ENCODE measurements around the gene VILL.
"Not testable (repeated sequence)": the region's sequence is repeated elsewhere in the genome, so short reads cannot be mapped to it uniquely, and the experiment has no call there.

VILL gene

GRCh38 chr3:38019658-38020341 lies 29.2 kb downstream of the VILL start:
- DNase-seq = no peak

GRCh38 chr3:38020342-38020726 lies 29.7 kb downstream of the VILL start:
- no peak for DNase-seq

GRCh38 chr3:38021196-38021595 lies 30.6 kb downstream of the VILL start:
- DNase-seq = no peak

- no peak for DNase-seq
Observed at GRCh38 chr3:38022301-38022700, 31.7 kb downstream of the VILL start.

GRCh38 chr3:38022896-38023709 lies 32.5 kb downstream of the VILL start:
- DNase-seq = no peak

GRCh38 chr3:38026856-38027255 lies 36.3 kb downstream of the VILL start:
- DNase-seq = no peak

GRCh38 chr3:38027466-38028465 lies 37.2 kb downstream of the VILL start:
- no peak for DNase-seq

- DNase-seq = no peak
Observed at GRCh38 chr3:38028621-38029361, 38.2 kb downstream of the VILL start.

GRCh38 chr3:38029400-38030125 lies 39.0 kb downstream of the VILL start, which contains the start of gene PLCD1:
PLCD1 (minus strand) TSS chr3:38029642; CDS start chr3:38029539, 103 bp downstream.
- DNase-seq = peak; percentile 65

- DNase-seq = no peak
Observed at GRCh38 chr3:38030126-38031021, 39.8 kb downstream of the VILL start.

- DNase-seq = peak; percentile 5
Observed at GRCh38 chr3:38031022-38031994, 40.7 kb downstream of the VILL start.

GRCh38 chr3:38032328-38032865 lies 41.8 kb downstream of the VILL start:
- DNase-seq = no peak

- DNase-seq = not testable (repeated sequence)
Observed at GRCh38 chr3:38033586-38033985, 43.0 kb downstream of the VILL start.

GRCh38 chr3:38034335-38034734 lies 43.7 kb downstream of the VILL start:
- not testable (repeated sequence) for DNase-seq

- DNase-seq = no peak
Observed at GRCh38 chr3:38036286-38036685, 45.7 kb downstream of the VILL start.

GRCh38 chr3:38036906-38037305 lies 46.3 kb downstream of the VILL start:
- no peak for DNase-seq

GRCh38 chr3:38038447-38038911 lies 47.9 kb downstream of the VILL start:
- DNase-seq = no peak

GRCh38 chr3:38039101-38039898 lies 48.7 kb downstream of the VILL start, which contains the start of gene DLEC1:
DLEC1 (plus strand) TSS chr3:38039208; CDS start chr3:38039226, 18 bp downstream.
- peak; percentile 62 for DNase-seq
